HCT116 (cell line): Measurements from ENCODE around the gene CENPE.

Experiments used
- EGR1 ChIP-seq: IDR thresholded peaks from 2 replicates; pipeline ENCODE4 v1.6.1; 2012; ENCODE audit warnings: low read depth
- POLR2A ChIP-seq: IDR thresholded peaks from 2 replicates; pipeline ENCODE4 v1.7.0; 2011; ENCODE audit warnings: borderline replicate concordance; ENCODE audit not compliant: insufficient read depth, insufficient read length; ENCODE audit errors: extremely low read depth
- REST ChIP-seq: IDR thresholded peaks from 2 replicates; pipeline ENCODE4 v1.6.1; 2012; ENCODE audit warnings: low read depth
- SIN3A ChIP-seq: IDR thresholded peaks from 2 replicates; pipeline ENCODE4 v1.6.1; 2012; ENCODE audit warnings: low read depth
- TF ChIP-seq, protein P1 (sequence below), 3 experiments: fragments of 200-600 bp in 1 of 3; sonication (generic) in 1 of 3; IDR thresholded peaks in 2 of 3; conservative IDR thresholded peaks in 1 of 3; 2 replicates each; pipeline ENCODE4 v1.5.1; 2012 to 2017; ENCODE audit warnings: low read depth in 2 of 3, low read length in 2 of 3, antibody characterized with exemption in 1 of 3, borderline replicate concordance in 1 of 3, control low read depth in 1 of 3, mild to moderate bottlenecking in 1 of 3, mixed read lengths in 1 of 3, mixed run types in 1 of 3, moderate library complexity in 1 of 3; ENCODE audit not compliant: insufficient read depth in 1 of 3
- TF ChIP-seq, protein P2 (sequence below): IDR thresholded peaks from 2 replicates; pipeline ENCODE4 v1.6.1; 2012

- TF ChIP-seq SIN3A (no peak), POLR2A (no peak), REST (no peak), EGR1 (no peak)
- TF ChIP-seq, protein P1, sequence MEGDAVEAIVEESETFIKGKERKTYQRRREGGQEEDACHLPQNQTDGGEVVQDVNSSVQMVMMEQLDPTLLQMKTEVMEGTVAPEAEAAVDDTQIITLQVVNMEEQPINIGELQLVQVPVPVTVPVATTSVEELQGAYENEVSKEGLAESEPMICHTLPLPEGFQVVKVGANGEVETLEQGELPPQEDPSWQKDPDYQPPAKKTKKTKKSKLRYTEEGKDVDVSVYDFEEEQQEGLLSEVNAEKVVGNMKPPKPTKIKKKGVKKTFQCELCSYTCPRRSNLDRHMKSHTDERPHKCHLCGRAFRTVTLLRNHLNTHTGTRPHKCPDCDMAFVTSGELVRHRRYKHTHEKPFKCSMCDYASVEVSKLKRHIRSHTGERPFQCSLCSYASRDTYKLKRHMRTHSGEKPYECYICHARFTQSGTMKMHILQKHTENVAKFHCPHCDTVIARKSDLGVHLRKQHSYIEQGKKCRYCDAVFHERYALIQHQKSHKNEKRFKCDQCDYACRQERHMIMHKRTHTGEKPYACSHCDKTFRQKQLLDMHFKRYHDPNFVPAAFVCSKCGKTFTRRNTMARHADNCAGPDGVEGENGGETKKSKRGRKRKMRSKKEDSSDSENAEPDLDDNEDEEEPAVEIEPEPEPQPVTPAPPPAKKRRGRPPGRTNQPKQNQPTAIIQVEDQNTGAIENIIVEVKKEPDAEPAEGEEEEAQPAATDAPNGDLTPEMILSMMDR (IDR thresholded peaks at IDR 0.05 in 2 of 3, conservative IDR thresholded peaks at IDR 0.05 in 1 of 3; ENCODE audit: borderline replicate concordance in 1 of 3, insufficient read depth in 1 of 3, low read depth in 2 of 3, low read length in 2 of 3): no peak
- TF ChIP-seq, protein P2, sequence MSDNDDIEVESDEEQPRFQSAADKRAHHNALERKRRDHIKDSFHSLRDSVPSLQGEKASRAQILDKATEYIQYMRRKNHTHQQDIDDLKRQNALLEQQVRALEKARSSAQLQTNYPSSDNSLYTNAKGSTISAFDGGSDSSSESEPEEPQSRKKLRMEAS: no peak
Measured at GRCh38 chr4:103111598-103111997, 86.5 kb downstream of the CENPE start.
